Measurements from ENCODE around the gene PALM3.
"Not testable (repeated sequence)": the region's sequence is repeated elsewhere in the genome, so short reads cannot be mapped to it uniquely, and the experiment has no call there.

Gene PALM3

GRCh38 chr19:14058182-14059092, 3.4 kb downstream of the PALM3 start:
- no peak for DNase-seq

GRCh38 chr19:14056741-14057356, 5.0 kb downstream of the PALM3 start:
- DNase-seq: no peak

- DNase-seq: no peak
Observed at GRCh38 chr19:14056069-14056666, 5.7 kb downstream of the PALM3 start.

- no peak for DNase-seq
Observed at GRCh38 chr19:14055396-14055795, 6.5 kb downstream of the PALM3 start.

- no peak for DNase-seq
Observed at GRCh38 chr19:14054721-14055120, 7.2 kb downstream of the PALM3 start.

- no peak for DNase-seq
Observed at GRCh38 chr19:14054099-14054498, 7.8 kb downstream of the PALM3 start.

- DNase-seq: no peak
Observed at GRCh38 chr19:14053500-14053899, 8.4 kb downstream of the PALM3 start.

GRCh38 chr19:14053032-14053431, 8.8 kb downstream of the PALM3 start:
- no peak for DNase-seq

GRCh38 chr19:14052470-14052869, 9.4 kb downstream of the PALM3 start:
- no peak for DNase-seq

GRCh38 chr19:14051980-14052379, 9.9 kb downstream of the PALM3 start:
- DNase-seq: no peak

- DNase-seq: not testable (repeated sequence)
Observed at GRCh38 chr19:14050961-14051360, 10.9 kb downstream of the PALM3 start.

GRCh38 chr19:14050512-14050911, 11.4 kb downstream of the PALM3 start:
- no peak for DNase-seq

GRCh38 chr19:14048443-14049153, 13.3 kb downstream of the PALM3 start:
- DNase-seq: peak in 1 of 2 experiments; percentile 40

- DNase-seq: not testable (repeated sequence)
Observed at GRCh38 chr19:14047866-14048265, 14.0 kb downstream of the PALM3 start.

- peak in 1 of 2 experiments; percentile 57 for DNase-seq
Observed at GRCh38 chr19:14042659-14043608, 18.9 kb downstream of the PALM3 start.

GRCh38 chr19:14039181-14039580, 22.7 kb downstream of the PALM3 start:
- DNase-seq: no peak

- no peak for DNase-seq
Observed at GRCh38 chr19:14035706-14036105, 26.2 kb downstream of the PALM3 start.

GRCh38 chr19:14035159-14035558, 26.7 kb downstream of the PALM3 start:
- not testable (repeated sequence) for DNase-seq

- DNase-seq: no peak
Observed at GRCh38 chr19:14033946-14034345, 27.9 kb downstream of the PALM3 start.

GRCh38 chr19:14031719-14032480, 30.0 kb downstream of the PALM3 start, which contains the start of gene IL27RA:
Gene IL27RA (plus strand): TSS chr19:14031762. CDS start chr19:14031873, 111 bp downstream.
- DNase-seq: peak; percentile 30 to 66
